ENCODE results near the gene TMEM150B. TPM values are rescaled to one million over a fixed set of nuclear protein-coding genes. Genes with fewer than 3 reads are reported as not detected.

TMEM150B gene
- polyA plus RNA-seq, 1 of the 3 experiments (the other 2 are of a cell fraction), result not detected

DNA sequence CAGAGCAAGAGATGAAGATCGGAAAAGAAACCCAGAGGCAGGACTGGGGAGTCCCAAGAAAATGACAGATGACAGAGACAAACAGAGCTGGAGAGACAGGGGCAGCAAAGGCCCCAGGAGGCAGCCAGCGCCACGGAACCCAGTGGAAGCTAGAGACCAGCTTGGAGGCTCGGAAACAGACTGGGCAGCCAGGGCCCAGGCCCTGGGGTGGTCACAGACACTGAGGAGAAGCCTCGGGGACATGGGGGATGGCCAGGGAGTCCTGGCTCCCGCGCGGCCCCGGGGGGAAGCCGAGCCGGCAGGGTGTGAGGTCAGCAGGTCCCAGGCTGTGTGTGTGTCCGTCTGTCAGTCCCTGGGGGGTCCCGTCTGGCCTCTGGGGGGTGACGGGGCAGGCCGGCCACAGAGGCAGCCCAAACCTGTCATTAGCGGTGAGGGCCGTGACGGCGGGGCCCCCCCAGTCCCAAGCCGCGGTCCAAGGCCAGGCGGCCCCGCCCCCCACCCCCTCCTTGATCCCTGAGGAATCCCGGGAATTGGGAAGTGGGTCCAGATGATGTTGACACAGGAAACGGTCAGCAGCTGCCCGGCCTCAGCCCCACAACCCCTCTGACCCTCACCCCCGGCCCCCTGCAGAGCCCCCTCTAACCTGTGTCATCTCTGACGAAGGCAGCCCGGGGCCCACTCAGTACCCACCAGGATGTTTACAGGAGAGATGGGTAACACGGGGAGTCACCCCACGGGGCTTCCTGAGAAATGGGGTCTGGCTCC is 49.0 kb upstream of the TMEM150B start:
- POLR2A ChIA-PET, result no interaction called here
- Histone ChIP-seq H3K4me1 (ENCODE audit: control insufficient read depth in 1 of 2, insufficient read depth in 2 of 2, low read depth in 1 of 2, low read length in 1 of 2) (peaks cover 25 to 28% of the 10 kb centered on the region in 2 experiments; a peak in 3 of 4 replicates), H3K4me3 (ENCODE audit: low read depth in 2 of 2, low read length in 1 of 2) (no peak overlapping the region), H2AFZ (ENCODE audit: low read depth) (peak overlapping the region; percentile 72; the same call in 1 of the 2 replicates), H3K4me2 (peak overlapping the region; percentile 50), H3K27me3 (ENCODE audit: insufficient read depth) (no peaks in the 10 kb centered on the region), H3K9me2 (no peaks in the 10 kb centered on the region), H3K9ac (peak overlapping the region; percentile 11; the same call in 1 of the 2 replicates), H3K27ac (ENCODE audit: low read depth in 2 of 2, low read length in 1 of 2) (peak overlapping the region in 1 of 2 experiments; percentile 46; a peak in 2 of 4 replicates), H3K36me3 (replicated peaks in 1 of 2; ENCODE audit: control insufficient read depth in 1 of 2, insufficient read depth in 2 of 2, low read length in 1 of 2) (no peaks in the 10 kb centered on the region), H4K20me1 (ENCODE audit: insufficient read depth) (no peaks in the 10 kb centered on the region), H3F3A (replicated peaks; ENCODE audit: insufficient read depth) (peaks cover 20% of the 10 kb centered on the region), H3K79me2 (ENCODE audit: insufficient read depth) (peaks cover 7% of the 10 kb centered on the region), H3K9me3 (no peaks in the 10 kb centered on the region)
- DNase-seq, result peak; percentile 62
- TF ChIP-seq NRF1 (IDR thresholded peaks at IDR 0.05; ENCODE audit: low read depth, low read length) (no peak), POLR2AphosphoS5 (IDR thresholded peaks at IDR 0.05; ENCODE audit: low read depth, low read length) (no peak), USF1 (IDR thresholded peaks at IDR 0.05; ENCODE audit: borderline replicate concordance, low read depth) (no peak), IRF3 (IDR thresholded peaks at IDR 0.05; ENCODE audit: low read depth, low read length) (no peak), SIN3A (IDR thresholded peaks at IDR 0.05; ENCODE audit: borderline replicate concordance, low read depth, low read length) (no peak), REST (IDR thresholded peaks at IDR 0.05; ENCODE audit: low read depth, low read length) (no peak), GATA2 (CRISPR knock-in tag; IDR thresholded peaks at IDR 0.05) (no peak), NFIC (IDR thresholded peaks at IDR 0.05; ENCODE audit: borderline replicate concordance) (no peak), SMC3 (IDR thresholded peaks at IDR 0.05; ENCODE audit: low read depth, low read length) (no peak), TCF12 (IDR thresholded peaks at IDR 0.05) (no peak), GABPA (IDR thresholded peaks at IDR 0.05; ENCODE audit: low read depth) (no peak), RAD21 (IDR thresholded peaks at IDR 0.05; ENCODE audit: low read length) (no peak), TEAD4 (IDR thresholded peaks at IDR 0.05; ENCODE audit: borderline replicate concordance, insufficient read depth) (no peak), MEF2A (IDR thresholded peaks at IDR 0.05; ENCODE audit: borderline replicate concordance, low read depth) (no peak), PBX3 (IDR thresholded peaks at IDR 0.05) (no peak), RCOR1 (IDR thresholded peaks at IDR 0.05; ENCODE audit: low read length) (no peak)
- TF ChIP-seq, protein P1, sequence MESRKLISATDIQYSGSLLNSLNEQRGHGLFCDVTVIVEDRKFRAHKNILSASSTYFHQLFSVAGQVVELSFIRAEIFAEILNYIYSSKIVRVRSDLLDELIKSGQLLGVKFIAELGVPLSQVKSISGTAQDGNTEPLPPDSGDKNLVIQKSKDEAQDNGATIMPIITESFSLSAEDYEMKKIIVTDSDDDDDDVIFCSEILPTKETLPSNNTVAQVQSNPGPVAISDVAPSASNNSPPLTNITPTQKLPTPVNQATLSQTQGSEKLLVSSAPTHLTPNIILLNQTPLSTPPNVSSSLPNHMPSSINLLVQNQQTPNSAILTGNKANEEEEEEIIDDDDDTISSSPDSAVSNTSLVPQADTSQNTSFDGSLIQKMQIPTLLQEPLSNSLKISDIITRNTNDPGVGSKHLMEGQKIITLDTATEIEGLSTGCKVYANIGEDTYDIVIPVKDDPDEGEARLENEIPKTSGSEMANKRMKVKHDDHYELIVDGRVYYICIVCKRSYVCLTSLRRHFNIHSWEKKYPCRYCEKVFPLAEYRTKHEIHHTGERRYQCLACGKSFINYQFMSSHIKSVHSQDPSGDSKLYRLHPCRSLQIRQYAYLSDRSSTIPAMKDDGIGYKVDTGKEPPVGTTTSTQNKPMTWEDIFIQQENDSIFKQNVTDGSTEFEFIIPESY (IDR thresholded peaks at IDR 0.05; ENCODE audit: borderline replicate concordance, low read depth), result no peak
- WGBS (ENCODE audit: low lambda C conversion rate), result 27% methylated on average over 11 of the region's 31 CpGs
- CTCF ChIA-PET, result interaction anchor here (0.7 to 3.1 kb wide), 2 partner anchors 10 to 72 kb away, joined by 3 to 12 read pairs; partner anchors contain the start of gene TMEM238
